ENCODE results near the gene CLMN. TPM values are rescaled to one million over a fixed set of nuclear protein-coding genes. Genes with fewer than 3 reads are reported as not detected.
"Not testable (repeated sequence)": the region's sequence is repeated elsewhere in the genome, so short reads cannot be mapped to it uniquely, and the experiment has no call there.

Gene CLMN
- total RNA-seq, 3 donors from 2014 or later (not counting 1 experiment from before 2014, with no cell fraction given): 0.80 to 2.0 (median 1.8) TPM

DNA sequence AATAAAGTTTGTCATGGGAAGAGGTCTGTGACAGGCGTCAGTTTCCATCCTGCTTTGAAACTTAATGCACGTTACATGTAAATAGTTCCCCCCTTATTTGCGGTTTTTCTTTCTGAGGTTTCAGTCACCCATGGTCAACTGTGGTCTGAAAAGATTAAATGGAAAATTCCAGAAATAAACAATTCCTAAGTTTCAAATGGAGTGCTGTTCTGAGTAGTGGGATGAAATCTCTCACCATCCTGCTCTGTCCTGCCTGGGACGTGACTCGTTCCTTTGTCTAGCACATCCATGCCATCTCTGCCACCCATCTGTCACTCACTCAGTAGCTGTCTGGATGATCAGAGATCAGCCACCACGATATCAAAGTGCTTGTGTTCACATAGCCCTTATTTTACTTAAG is 111.1 kb downstream of the CLMN start:
- no peaks in the 10 kb centered on the region for H3K9me3 ChIP-seq (ENCODE audit: control insufficient read depth, insufficient read depth, low read length)
- no peaks in the 10 kb centered on the region for H3K36me3 ChIP-seq (ENCODE audit: control insufficient read depth, insufficient read depth, low read length)
- TF ChIP-seq, protein P1, sequence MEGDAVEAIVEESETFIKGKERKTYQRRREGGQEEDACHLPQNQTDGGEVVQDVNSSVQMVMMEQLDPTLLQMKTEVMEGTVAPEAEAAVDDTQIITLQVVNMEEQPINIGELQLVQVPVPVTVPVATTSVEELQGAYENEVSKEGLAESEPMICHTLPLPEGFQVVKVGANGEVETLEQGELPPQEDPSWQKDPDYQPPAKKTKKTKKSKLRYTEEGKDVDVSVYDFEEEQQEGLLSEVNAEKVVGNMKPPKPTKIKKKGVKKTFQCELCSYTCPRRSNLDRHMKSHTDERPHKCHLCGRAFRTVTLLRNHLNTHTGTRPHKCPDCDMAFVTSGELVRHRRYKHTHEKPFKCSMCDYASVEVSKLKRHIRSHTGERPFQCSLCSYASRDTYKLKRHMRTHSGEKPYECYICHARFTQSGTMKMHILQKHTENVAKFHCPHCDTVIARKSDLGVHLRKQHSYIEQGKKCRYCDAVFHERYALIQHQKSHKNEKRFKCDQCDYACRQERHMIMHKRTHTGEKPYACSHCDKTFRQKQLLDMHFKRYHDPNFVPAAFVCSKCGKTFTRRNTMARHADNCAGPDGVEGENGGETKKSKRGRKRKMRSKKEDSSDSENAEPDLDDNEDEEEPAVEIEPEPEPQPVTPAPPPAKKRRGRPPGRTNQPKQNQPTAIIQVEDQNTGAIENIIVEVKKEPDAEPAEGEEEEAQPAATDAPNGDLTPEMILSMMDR (IDR thresholded peaks at IDR 0.05): no peak
- no peaks in the 10 kb centered on the region for H3K27me3 ChIP-seq (ENCODE audit: control insufficient read depth, insufficient read depth, low read length)
- peaks cover 9 to 16% of the 10 kb centered on the region in 2 donors for H3K27me3 Mint-ChIP-seq (ENCODE audit: low read depth in 2 of 2)
- no peaks in the 10 kb centered on the region for H3K4me1 ChIP-seq (ENCODE audit: control insufficient read depth, insufficient read depth, low read length)
- ATAC-seq (no peak), DNase-seq (no peak)
- H3K4me1 Mint-ChIP-seq: no peaks in the 10 kb centered on the region
- no peak overlapping the region for H3K4me3 ChIP-seq (ENCODE audit: low read length)
- H3K9me3 Mint-ChIP-seq: no peaks in the 10 kb centered on the region
- H3K36me3 Mint-ChIP-seq: no peaks in the 10 kb centered on the region
- 92% methylated on average over 6 of the region's 6 CpGs for WGBS (ENCODE audit: insufficient coverage)
- no peak overlapping the region for H3K27ac ChIP-seq (ENCODE audit: low read length)
- H3K4me3 Mint-ChIP-seq: no peak overlapping the region
- intact Hi-C loops (cut with micrococcal nuclease): no loop called here
- H3K27ac Mint-ChIP-seq: no peak overlapping the region

GRCh38 chr14:95207475-95208233 is 112.1 kb downstream of the CLMN start:
- Histone ChIP-seq H3K27me3 (ENCODE audit: control insufficient read depth, insufficient read depth, low read length) (no peaks in the 10 kb centered on the region), H3K36me3 (ENCODE audit: control insufficient read depth, insufficient read depth, low read length) (no peaks in the 10 kb centered on the region), H3K4me3 (ENCODE audit: low read length) (no peak overlapping the region), H3K27ac (ENCODE audit: low read length) (no peak overlapping the region), H3K4me1 (ENCODE audit: control insufficient read depth, insufficient read depth, low read length) (no peaks in the 10 kb centered on the region), H3K9me3 (ENCODE audit: control insufficient read depth, insufficient read depth, low read length) (no peaks in the 10 kb centered on the region)
- ATAC-seq (no peak), DNase-seq (no peak)
- 87% methylated on average over 7 of the region's 7 CpGs for WGBS (ENCODE audit: insufficient coverage)
- Mint-ChIP-seq H3K27ac (no peak overlapping the region), H3K9me3 (no peaks in the 10 kb centered on the region), H3K27me3 (ENCODE audit: low read depth in 2 of 2) (peaks cover 8 to 23% of the 10 kb centered on the region in 2 donors), H3K4me3 (no peak overlapping the region), H3K36me3 (no peaks in the 10 kb centered on the region), H3K4me1 (no peaks in the 10 kb centered on the region)
- intact Hi-C loops (cut with micrococcal nuclease): no loop called here
- TF ChIP-seq, protein P1 (IDR thresholded peaks at IDR 0.05): no peak

GRCh38 chr14:95206534-95206933 is 113.2 kb downstream of the CLMN start:
- TF ChIP-seq, protein P1 (IDR thresholded peaks at IDR 0.05): no peak
- H3K27ac Mint-ChIP-seq: no peak overlapping the region
- Histone ChIP-seq H3K4me3 (ENCODE audit: low read length) (no peak overlapping the region), H3K27ac (ENCODE audit: low read length) (no peak overlapping the region), H3K4me1 (ENCODE audit: control insufficient read depth, insufficient read depth, low read length) (no peaks in the 10 kb centered on the region), H3K36me3 (ENCODE audit: control insufficient read depth, insufficient read depth, low read length) (no peaks in the 10 kb centered on the region), H3K27me3 (ENCODE audit: control insufficient read depth, insufficient read depth, low read length) (no peaks in the 10 kb centered on the region), H3K9me3 (ENCODE audit: control insufficient read depth, insufficient read depth, low read length) (no peaks in the 10 kb centered on the region)
- H3K4me1 Mint-ChIP-seq: no peaks in the 10 kb centered on the region
- ATAC-seq: no peak
- H3K4me3 Mint-ChIP-seq: no peak overlapping the region
- H3K9me3 Mint-ChIP-seq: no peaks in the 10 kb centered on the region
- intact Hi-C loops (cut with micrococcal nuclease): no loop called here
- no peaks in the 10 kb centered on the region for H3K36me3 Mint-ChIP-seq
- peaks cover 8 to 23% of the 10 kb centered on the region in 2 donors for H3K27me3 Mint-ChIP-seq (ENCODE audit: low read depth in 2 of 2)
- WGBS (ENCODE audit: insufficient coverage): 96% methylated on average over 2 of the region's 2 CpGs
- DNase-seq: no peak

- no peaks in the 10 kb centered on the region for H3K36me3 Mint-ChIP-seq
- no peak overlapping the region for H3K4me3 Mint-ChIP-seq
- WGBS (ENCODE audit: insufficient coverage): 100% methylated on average over 2 of the region's 2 CpGs
- H3K9me3 ChIP-seq (ENCODE audit: control insufficient read depth, insufficient read depth, low read length): no peaks in the 10 kb centered on the region
- no peaks in the 10 kb centered on the region for H3K9me3 Mint-ChIP-seq
- TF ChIP-seq, protein P1 (IDR thresholded peaks at IDR 0.05): no peak
- H3K4me1 Mint-ChIP-seq: no peaks in the 10 kb centered on the region
- no peaks in the 10 kb centered on the region for H3K27me3 ChIP-seq (ENCODE audit: control insufficient read depth, insufficient read depth, low read length)
- peaks cover 8 to 23% of the 10 kb centered on the region in 2 donors for H3K27me3 Mint-ChIP-seq (ENCODE audit: low read depth in 2 of 2)
- no peak overlapping the region for H3K27ac Mint-ChIP-seq
- intact Hi-C loops (cut with micrococcal nuclease): no loop called here
- DNase-seq (no peak), ATAC-seq (no peak)
- H3K4me3 ChIP-seq (ENCODE audit: low read length): no peak overlapping the region
- no peak overlapping the region for H3K27ac ChIP-seq (ENCODE audit: low read length)
- H3K36me3 ChIP-seq (ENCODE audit: control insufficient read depth, insufficient read depth, low read length): no peaks in the 10 kb centered on the region
- H3K4me1 ChIP-seq (ENCODE audit: control insufficient read depth, insufficient read depth, low read length): no peaks in the 10 kb centered on the region
These were observed 115.0 kb downstream of the CLMN start for GRCh38 chr14:95204705-95205104.

DNA sequence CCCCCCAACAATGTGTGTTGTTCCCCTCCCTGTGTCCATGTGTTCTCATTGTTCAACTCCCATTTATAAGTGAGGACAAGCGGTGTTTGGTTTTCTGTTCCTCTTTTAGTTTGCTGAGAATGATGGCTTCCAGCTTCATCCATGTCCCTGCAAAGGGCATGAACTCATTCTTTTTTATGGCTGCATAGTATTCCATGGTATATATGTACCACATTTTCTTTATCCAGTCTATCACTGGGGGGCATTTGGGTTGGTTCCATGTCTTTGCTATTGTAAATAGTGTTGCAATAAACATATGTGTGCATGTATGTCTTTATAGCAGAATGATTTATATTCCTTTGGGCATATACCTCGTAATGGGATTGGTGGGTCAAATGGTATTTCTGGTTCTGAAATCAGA is 118.0 kb downstream of the CLMN start:
- H3K9me3 Mint-ChIP-seq; ATAC-seq; DNase-seq; H3K27me3 ChIP-seq (ENCODE audit: control insufficient read depth, insufficient read depth, low read length); H3K27ac ChIP-seq (ENCODE audit: low read length); H3K4me1 Mint-ChIP-seq; H3K36me3 Mint-ChIP-seq; H3K9me3 ChIP-seq (ENCODE audit: control insufficient read depth, insufficient read depth, low read length); H3K36me3 ChIP-seq (ENCODE audit: control insufficient read depth, insufficient read depth, low read length); H3K27ac Mint-ChIP-seq; H3K4me3 ChIP-seq (ENCODE audit: low read length); intact Hi-C loops (cut with micrococcal nuclease); H3K4me1 ChIP-seq (ENCODE audit: control insufficient read depth, insufficient read depth, low read length); H3K4me3 Mint-ChIP-seq: not testable (repeated sequence)
- peaks cover 8 to 27% of the 10 kb centered on the region in 2 donors for H3K27me3 Mint-ChIP-seq (ENCODE audit: low read depth in 2 of 2)
- WGBS (ENCODE audit: insufficient coverage): 95% methylated on average over 2 of the region's 2 CpGs

All from natural killer cell (primary cell).